ENCODE results near the gene RPUSD1. TPM values are rescaled to one million over a fixed set of nuclear protein-coding genes. Genes with fewer than 3 reads are reported as not detected.

Gene RPUSD1
- total RNA-seq, 1 donor from 2014 or later = 9.0 TPM

Other genes starting within 250 kb of the RPUSD1 start
- gene PRR35, start 228.0 kb downstream of the RPUSD1 start, total RNA-seq = not detected
- 0.28 TPM for gene NHLRC4, start 221.4 kb downstream of the RPUSD1 start, total RNA-seq
- 42.1 TPM for gene PIGQ, start 218.4 kb downstream of the RPUSD1 start, total RNA-seq
- gene RAB40C, start 198.3 kb downstream of the RPUSD1 start, total RNA-seq = 15.5 TPM
- 0.96 TPM for gene WFIKKN1, start 157.4 kb downstream of the RPUSD1 start, total RNA-seq
- gene METTL26, start 152.1 kb downstream of the RPUSD1 start, total RNA-seq = 33.2 TPM
- gene MCRIP2, start 146.6 kb downstream of the RPUSD1 start, total RNA-seq = 101 TPM
- 17.2 TPM for gene WDR90, start 139.0 kb downstream of the RPUSD1 start, total RNA-seq
- 57.9 TPM for gene RHOT2, start 120.2 kb downstream of the RPUSD1 start, total RNA-seq
- 1.1 TPM for gene RHBDL1, start 112.7 kb downstream of the RPUSD1 start, total RNA-seq
- 56.2 TPM for gene STUB1, start 108.0 kb downstream of the RPUSD1 start, total RNA-seq
- gene JMJD8, start 104.0 kb downstream of the RPUSD1 start, total RNA-seq = 40.5 TPM
- 12.2 TPM for gene WDR24, start 98.0 kb downstream of the RPUSD1 start, total RNA-seq
- gene FBXL16, start 82.6 kb downstream of the RPUSD1 start, total RNA-seq = 0.30 TPM
- 60.0 TPM for gene METRN, start 73.3 kb downstream of the RPUSD1 start, total RNA-seq
- 37.1 TPM for gene ANTKMT, start 67.2 kb downstream of the RPUSD1 start, total RNA-seq
- gene CCDC78, start 61.9 kb downstream of the RPUSD1 start, total RNA-seq = 0.38 TPM
- 1.2 TPM for gene HAGHL, start 61.3 kb downstream of the RPUSD1 start, total RNA-seq
- gene CIAO3, start 47.4 kb downstream of the RPUSD1 start, total RNA-seq = 18.3 TPM
- 0.08 TPM for gene MSLN, start 27.6 kb downstream of the RPUSD1 start, total RNA-seq
- 6.4 TPM for gene CHTF18, start 239 bp upstream of the RPUSD1 start, total RNA-seq
- gene GNG13, start 12.4 kb upstream of the RPUSD1 start, total RNA-seq = not detected
- 13.5 TPM for gene LMF1, start 182.6 kb upstream of the RPUSD1 start, total RNA-seq
- gene SOX8, start 193.4 kb upstream of the RPUSD1 start, total RNA-seq = not detected